ACC112 (cell line): ENCODE data around the gene ALK.

ENCODE experiments used
- H2AFZ ChIP-seq: fragments of 200-600 bp; sonication (generic); one replicate; pipeline ENCODE4 v1.6.0; 2017; ENCODE audit warnings: antibody characterized with exemption, low read length; ENCODE audit not compliant: unreplicated experiment
- H3K27ac ChIP-seq: fragments of 200-600 bp; sonication (generic); 2 replicates; pipeline ENCODE4 v1.5.1; 2014; ENCODE audit warnings: low read depth, mild to moderate bottlenecking, antibody characterized with exemption, low read length, moderate library complexity
- H3K27me3 ChIP-seq: fragments of 200-600 bp; sonication (generic); 2 replicates; pipeline ENCODE4 v1.6.1; 2014; ENCODE audit warnings: mild to moderate bottlenecking, antibody characterized with exemption, low read length, moderate library complexity, mixed read lengths; ENCODE audit not compliant: insufficient read depth
- H3K36me3 ChIP-seq: fragments of 200-600 bp; sonication (generic); 2 replicates; pipeline ENCODE4 v1.6.1; 2016; ENCODE audit warnings: mild to moderate bottlenecking, antibody characterized with exemption, low read length, moderate library complexity, mixed read lengths; ENCODE audit not compliant: insufficient read depth
- H3K4me1 ChIP-seq: fragments of 200-600 bp; sonication (generic); one replicate; pipeline ENCODE4 v1.6.1; 2016; ENCODE audit warnings: low read length, mixed read lengths; ENCODE audit not compliant: insufficient read depth, unreplicated experiment, control insufficient read depth
- H3K4me3 ChIP-seq: fragments of 200-600 bp; sonication (generic); 2 replicates; pipeline ENCODE4 v1.5.1; 2014; ENCODE audit warnings: mild to moderate bottlenecking, low read depth, low read length
- H3K79me2 ChIP-seq: fragments of 200-600 bp; sonication (generic); one replicate; pipeline ENCODE4 v1.6.0; 2016; ENCODE audit warnings: low read length; ENCODE audit not compliant: control insufficient read depth, unreplicated experiment, insufficient read depth

ALK gene

DNA sequence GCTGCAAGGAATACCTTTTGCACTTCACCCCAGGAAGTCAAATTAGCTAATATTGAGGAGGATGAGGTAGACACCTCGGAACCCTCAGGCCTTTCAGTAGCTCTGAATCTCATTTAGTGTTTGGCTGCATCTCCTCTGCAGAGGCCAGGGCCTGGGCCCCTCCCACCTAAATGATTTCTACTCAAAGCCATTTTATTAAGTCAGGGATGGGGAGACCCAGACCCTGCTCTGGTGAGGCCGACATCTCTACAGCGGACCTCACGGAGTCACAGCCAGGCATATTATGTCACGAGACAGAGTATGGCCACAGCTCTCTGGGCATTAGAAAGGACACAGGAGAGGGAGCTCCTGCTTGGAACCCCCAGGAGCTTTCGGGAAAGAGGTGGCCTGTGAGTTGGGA is 305.5 kb downstream of the ALK start:
- H3K27me3 ChIP-seq = no peaks in the 10 kb centered on the region
- H2AFZ ChIP-seq = no peak overlapping the region
- no peak overlapping the region for H3K4me3 ChIP-seq
- H3K79me2 ChIP-seq = no peaks in the 10 kb centered on the region
- no peaks in the 10 kb centered on the region for H3K4me1 ChIP-seq
- no peaks in the 10 kb centered on the region for H3K36me3 ChIP-seq
- no peak overlapping the region for H3K27ac ChIP-seq

- Histone ChIP-seq H3K36me3 (no peaks in the 10 kb centered on the region), H3K4me1 (no peaks in the 10 kb centered on the region), H3K79me2 (no peaks in the 10 kb centered on the region), H3K27ac (no peak overlapping the region), H2AFZ (no peak overlapping the region), H3K4me3 (no peak overlapping the region), H3K27me3 (no peaks in the 10 kb centered on the region)
Observed at GRCh38 chr2:29615183-29615582, 306.2 kb downstream of the ALK start.

- no peak overlapping the region for H2AFZ ChIP-seq
- no peaks in the 10 kb centered on the region for H3K36me3 ChIP-seq
- no peak overlapping the region for H3K4me3 ChIP-seq
- no peaks in the 10 kb centered on the region for H3K4me1 ChIP-seq
- H3K79me2 ChIP-seq = no peaks in the 10 kb centered on the region
- H3K27ac ChIP-seq = no peak overlapping the region
- H3K27me3 ChIP-seq = no peaks in the 10 kb centered on the region
Observed at GRCh38 chr2:29614295-29614830, 307.0 kb downstream of the ALK start.

DNA sequence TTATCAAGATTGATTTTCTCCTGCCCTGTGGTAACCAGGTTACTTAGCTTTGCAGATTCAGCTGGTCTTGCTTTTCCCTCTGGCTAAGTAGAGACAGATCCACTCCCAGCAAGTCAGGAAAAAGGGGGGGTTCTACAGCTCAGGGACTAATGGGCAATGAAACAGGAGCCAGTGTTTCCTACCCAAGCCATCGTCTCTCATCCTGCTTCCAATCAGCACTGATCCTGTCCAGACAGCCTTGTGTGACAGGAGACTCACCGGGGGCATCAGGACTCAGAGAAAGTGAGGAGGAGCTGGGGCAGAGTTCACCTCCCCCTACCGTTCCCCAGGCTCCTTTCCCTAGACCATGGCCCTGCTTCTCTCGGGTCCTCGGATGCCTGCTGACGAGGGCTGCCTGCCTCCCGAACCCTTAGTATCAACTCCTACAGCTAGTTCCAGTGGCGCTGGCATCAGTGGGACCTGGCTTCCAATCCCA is 307.6 kb downstream of the ALK start:
- Histone ChIP-seq H3K27ac (no peak overlapping the region), H2AFZ (no peak overlapping the region), H3K4me1 (no peaks in the 10 kb centered on the region)

DNA sequence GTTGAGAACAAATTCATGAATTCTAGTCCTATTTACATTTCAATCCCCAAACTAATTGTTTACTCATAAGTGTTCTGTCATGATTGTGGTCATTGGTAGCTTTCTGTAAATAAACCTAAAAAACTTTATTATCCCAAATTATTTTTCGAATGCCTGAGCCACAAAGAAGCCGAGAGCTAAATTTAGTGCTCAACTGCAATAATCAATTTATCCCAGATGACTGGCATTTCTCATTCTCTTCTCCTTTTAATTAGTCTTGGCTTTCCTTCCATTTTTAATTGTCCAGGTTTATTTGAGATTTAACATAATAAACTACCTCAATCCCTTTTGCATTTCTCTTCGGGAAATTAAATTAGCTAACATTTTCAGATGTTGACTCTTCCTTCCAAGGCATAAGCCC is 308.3 kb downstream of the ALK start:
- Histone ChIP-seq H3K4me3 (no peak overlapping the region), H3K79me2 (no peaks in the 10 kb centered on the region), H2AFZ (no peak overlapping the region), H3K4me1 (no peaks in the 10 kb centered on the region), H3K27ac (no peak overlapping the region), H3K27me3 (no peaks in the 10 kb centered on the region), H3K36me3 (no peaks in the 10 kb centered on the region)

More for the DNA sequence above, 307.6 kb downstream of the ALK start:
- no peaks in the 10 kb centered on the region for H3K27me3 ChIP-seq
- H3K79me2 ChIP-seq = no peaks in the 10 kb centered on the region
- H3K36me3 ChIP-seq = no peaks in the 10 kb centered on the region
- no peak overlapping the region for H3K4me3 ChIP-seq

GRCh38 chr2:29612568-29612967 is 308.8 kb downstream of the ALK start:
- Histone ChIP-seq H3K27ac (no peak overlapping the region), H3K27me3 (no peaks in the 10 kb centered on the region), H3K36me3 (no peaks in the 10 kb centered on the region), H2AFZ (no peak overlapping the region), H3K4me1 (no peaks in the 10 kb centered on the region), H3K79me2 (no peaks in the 10 kb centered on the region), H3K4me3 (no peak overlapping the region)

DNA sequence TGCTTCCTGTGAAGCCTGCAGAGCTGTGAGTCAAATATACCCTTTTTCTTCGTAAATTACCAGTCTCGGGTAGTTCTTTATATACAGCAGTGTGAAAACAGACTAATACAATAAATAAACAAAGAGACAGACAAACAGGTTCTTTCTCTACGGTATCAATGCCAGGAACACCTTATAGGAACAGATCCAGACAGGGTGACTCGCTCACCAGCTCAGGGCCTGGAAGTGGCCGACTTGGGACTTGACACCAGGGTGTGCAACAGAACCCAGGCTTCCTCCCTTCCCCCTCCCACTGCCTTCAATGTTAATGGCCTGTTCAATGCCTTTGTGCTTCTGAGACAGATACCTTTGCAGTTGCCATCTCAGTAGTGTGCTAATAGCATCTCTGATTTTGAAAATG is 309.5 kb downstream of the ALK start:
- Histone ChIP-seq H3K27me3 (no peaks in the 10 kb centered on the region), H2AFZ (no peak overlapping the region), H3K79me2 (no peaks in the 10 kb centered on the region), H3K27ac (no peak overlapping the region), H3K4me1 (peaks cover 1% of the 10 kb centered on the region), H3K36me3 (no peaks in the 10 kb centered on the region), H3K4me3 (no peak overlapping the region)

- Histone ChIP-seq H3K79me2 (no peaks in the 10 kb centered on the region), H2AFZ (no peak overlapping the region), H3K4me1 (peaks cover 7% of the 10 kb centered on the region), H3K27me3 (no peaks in the 10 kb centered on the region), H3K4me3 (no peak overlapping the region), H3K36me3 (no peaks in the 10 kb centered on the region), H3K27ac (no peak overlapping the region)
Observed at GRCh38 chr2:29611261-29611660, 310.1 kb downstream of the ALK start.

GRCh38 chr2:29610569-29610968 is 310.8 kb downstream of the ALK start:
- H3K27ac ChIP-seq = no peak overlapping the region
- H3K4me3 ChIP-seq = no peak overlapping the region
- H3K4me1 ChIP-seq = peaks cover 13% of the 10 kb centered on the region
- H3K36me3 ChIP-seq = no peaks in the 10 kb centered on the region
- no peaks in the 10 kb centered on the region for H3K27me3 ChIP-seq
- H3K79me2 ChIP-seq = no peaks in the 10 kb centered on the region
- no peak overlapping the region for H2AFZ ChIP-seq

GRCh38 chr2:29607038-29607420 is 314.4 kb downstream of the ALK start:
- Histone ChIP-seq H3K4me1 (peaks cover 15% of the 10 kb centered on the region), H2AFZ (no peak overlapping the region), H3K79me2 (no peaks in the 10 kb centered on the region), H3K27me3 (no peaks in the 10 kb centered on the region), H3K36me3 (no peaks in the 10 kb centered on the region), H3K27ac (no peak overlapping the region), H3K4me3 (no peak overlapping the region)

- no peaks in the 10 kb centered on the region for H3K27me3 ChIP-seq
- peak overlapping the region; percentile 16 for H2AFZ ChIP-seq
- H3K4me3 ChIP-seq = no peak overlapping the region
- H3K79me2 ChIP-seq = no peaks in the 10 kb centered on the region
- H3K4me1 ChIP-seq = peaks cover 15% of the 10 kb centered on the region
- H3K36me3 ChIP-seq = no peaks in the 10 kb centered on the region
- peak overlapping the region; percentile 87 for H3K27ac ChIP-seq
Observed at GRCh38 chr2:29606104-29607037, 315.0 kb downstream of the ALK start.
